HG03108 (cell line): ENCODE measurements around the gene THG1L.
"Not testable (repeated sequence)": the region's sequence is repeated elsewhere in the genome, so short reads cannot be mapped to it uniquely, and the experiment has no call there.

ENCODE experiments used
- ATAC-seq: cut with Tn5 transposase; IDR thresholded peaks from one replicate; pipeline ENCODE4 v1.9.1; 2021; ENCODE audit warnings: moderate library complexity; ENCODE audit not compliant: unreplicated experiment

Gene THG1L

GRCh38 chr5:157731272-157732129 is at the start of gene THG1L:
TSS of gene THG1L (plus strand) at chr5:157731420. CDS start at chr5:157731441, 21 bp downstream.
- peak; percentile 92 for ATAC-seq

- no peak for ATAC-seq
These were observed 49.0 kb upstream of the THG1L start for GRCh38 chr5:157682257-157682656.

GRCh38 chr5:157686276-157687197 is 44.7 kb upstream of the THG1L start:
- not testable (repeated sequence) for ATAC-seq

GRCh38 chr5:157687198-157687554 is 44.0 kb upstream of the THG1L start:
- ATAC-seq = no peak

- ATAC-seq = no peak
These were observed 41.1 kb upstream of the THG1L start for GRCh38 chr5:157689942-157690689.

- ATAC-seq = no peak
These were observed 40.4 kb upstream of the THG1L start for GRCh38 chr5:157690690-157691433.

GRCh38 chr5:157693816-157694215 is 37.4 kb upstream of the THG1L start:
- not testable (repeated sequence) for ATAC-seq

GRCh38 chr5:157696154-157696553 is 35.1 kb upstream of the THG1L start:
- ATAC-seq = not testable (repeated sequence)

- ATAC-seq = not testable (repeated sequence)
These were observed 32.5 kb upstream of the THG1L start for GRCh38 chr5:157698674-157699073.

GRCh38 chr5:157703736-157704135 is 27.5 kb upstream of the THG1L start:
- no peak for ATAC-seq

GRCh38 chr5:157708866-157709265 is 22.4 kb upstream of the THG1L start:
- ATAC-seq = no peak

GRCh38 chr5:157709346-157709745 is 21.9 kb upstream of the THG1L start:
- no peak for ATAC-seq

- ATAC-seq = no peak
These were observed 20.8 kb upstream of the THG1L start for GRCh38 chr5:157710431-157710830.

GRCh38 chr5:157710882-157711281 is 20.3 kb upstream of the THG1L start:
- ATAC-seq = no peak

GRCh38 chr5:157713830-157714595 is 17.2 kb upstream of the THG1L start:
- no peak for ATAC-seq

GRCh38 chr5:157714596-157714864 is 16.7 kb upstream of the THG1L start:
- ATAC-seq = no peak

- ATAC-seq = peak; percentile 54
These were observed 12.7 kb upstream of the THG1L start for GRCh38 chr5:157718519-157718918.

- no peak for ATAC-seq
These were observed 12.0 kb upstream of the THG1L start for GRCh38 chr5:157719245-157719644.

- no peak for ATAC-seq
These were observed 10.1 kb upstream of the THG1L start for GRCh38 chr5:157721159-157721558.

- ATAC-seq = not testable (repeated sequence)
These were observed 8.3 kb upstream of the THG1L start for GRCh38 chr5:157722895-157723294.
